H9 (cell line): ENCODE results near the gene CD48. TPM values are rescaled to one million over a fixed set of nuclear protein-coding genes. Genes with fewer than 3 reads are reported as not detected.

ENCODE experiments used
- DNase-seq: peaks from one replicate; pipeline ENCODE4 v3.0.0-alpha.2; 2017
- H2AFZ ChIP-seq: one replicate; pipeline ENCODE4 v1.6.1; 2013; ENCODE audit warnings: mild to moderate bottlenecking, low read length, control low read depth, moderate library complexity
- H2AK5ac ChIP-seq: 2 replicates; pipeline ENCODE4 v1.6.1; 2013; ENCODE audit warnings: low read length, control low read depth, mixed read lengths; ENCODE audit not compliant: insufficient read length
- H2BK120ac ChIP-seq: one replicate; pipeline ENCODE4 v1.6.1; 2013; ENCODE audit warnings: low read depth, mild to moderate bottlenecking, low read length, control low read depth, inconsistent platforms; ENCODE audit not compliant: poor library complexity, severe bottlenecking
- H2BK12ac ChIP-seq: 2 replicates; pipeline ENCODE4 v1.6.1; 2013; ENCODE audit warnings: low read length, control low read depth, mixed read lengths, low read depth; ENCODE audit not compliant: insufficient read length
- H2BK15ac ChIP-seq: 2 replicates; pipeline ENCODE4 v1.6.1; 2013; ENCODE audit warnings: low read depth, low read length, control low read depth
- H2BK20ac ChIP-seq: one replicate; pipeline ENCODE4 v1.6.1; 2013; ENCODE audit warnings: low read depth, mild to moderate bottlenecking, low read length, control low read depth, inconsistent platforms; ENCODE audit not compliant: poor library complexity, severe bottlenecking
- H2BK5ac ChIP-seq: 2 replicates; pipeline ENCODE4 v1.6.1; 2013; ENCODE audit warnings: low read length, control low read depth, mixed read lengths; ENCODE audit not compliant: insufficient read length
- H3K14ac ChIP-seq: 2 replicates; pipeline ENCODE4 v1.6.1; 2013; ENCODE audit warnings: low read length, control low read depth; ENCODE audit not compliant: insufficient read depth
- H3K18ac ChIP-seq: 2 replicates; pipeline ENCODE4 v1.6.1; 2013; ENCODE audit warnings: low read depth, mild to moderate bottlenecking, mixed read lengths, low read length, control low read depth; ENCODE audit not compliant: insufficient read length
- H3K23ac ChIP-seq: 2 replicates; pipeline ENCODE4 v1.6.1; 2013; ENCODE audit warnings: low read length, control low read depth, mixed read lengths, low read depth; ENCODE audit not compliant: insufficient read length
- H3K23me2 ChIP-seq: 2 replicates; pipeline ENCODE4 v1.6.1; 2013; ENCODE audit warnings: low read depth, mild to moderate bottlenecking, mixed read lengths, low read length, control low read depth; ENCODE audit not compliant: insufficient read length, poor library complexity, severe bottlenecking
- H3K27ac ChIP-seq: 2 replicates; pipeline ENCODE4 v1.5.1; 2013; ENCODE audit warnings: low read length, control low read depth, mixed read lengths, low read depth; ENCODE audit not compliant: insufficient read length
- H3K27me3 ChIP-seq: 2 replicates; pipeline ENCODE4 v1.6.1; 2013; ENCODE audit warnings: low read length, control low read depth, inconsistent platforms; ENCODE audit not compliant: insufficient read depth
- H3K4ac ChIP-seq: 2 replicates; pipeline ENCODE4 v1.6.1; 2013; ENCODE audit warnings: low read depth, mild to moderate bottlenecking, control low read depth, inconsistent platforms, low read length, moderate library complexity
- H3K4me1 ChIP-seq: 2 replicates; pipeline ENCODE4 v1.6.1; 2013; ENCODE audit warnings: low read length, control low read depth, inconsistent platforms; ENCODE audit not compliant: insufficient read depth
- H3K4me2 ChIP-seq: 2 replicates; pipeline ENCODE4 v1.6.1; 2013; ENCODE audit warnings: low read length, control low read depth, mixed read lengths; ENCODE audit not compliant: insufficient read length, insufficient read depth
- H3K56ac ChIP-seq: 2 replicates; pipeline ENCODE4 v1.6.1; 2013; ENCODE audit warnings: low read depth, mild to moderate bottlenecking, mixed read lengths, low read length, control low read depth; ENCODE audit not compliant: insufficient read length
- H3K79me1 ChIP-seq: 2 replicates; pipeline ENCODE4 v1.6.1; 2013; ENCODE audit warnings: low read depth, mild to moderate bottlenecking, moderate library complexity, low read length, control low read depth, inconsistent platforms; ENCODE audit not compliant: insufficient read depth, poor library complexity, severe bottlenecking
- H3K79me2 ChIP-seq: 2 replicates; pipeline ENCODE4 v1.6.1; 2013; ENCODE audit warnings: low read length, control low read depth, inconsistent platforms; ENCODE audit not compliant: insufficient read depth
- H3K9ac ChIP-seq: 2 replicates; pipeline ENCODE4 v1.6.1; 2013; ENCODE audit warnings: low read length, control low read depth, mixed read lengths; ENCODE audit not compliant: insufficient read length; ENCODE audit errors: extremely low read depth
- H3K9me3 ChIP-seq: one replicate; pipeline ENCODE4 v1.6.1; 2013; ENCODE audit warnings: low read depth, low read length, inconsistent platforms; ENCODE audit not compliant: control insufficient read depth
- H3T11ph ChIP-seq: one replicate; pipeline ENCODE4 v1.6.1; 2013; ENCODE audit warnings: mild to moderate bottlenecking, low read length, control low read depth, inconsistent platforms
- H4K20me1 ChIP-seq: one replicate; pipeline ENCODE4 v1.6.1; 2013; ENCODE audit not compliant: control insufficient read depth, insufficient read length, insufficient read depth
- H4K5ac ChIP-seq: 2 replicates; pipeline ENCODE4 v1.6.1; 2013; ENCODE audit warnings: low read depth, mild to moderate bottlenecking, mixed read lengths, low read length, control low read depth; ENCODE audit not compliant: insufficient read length
- H4K8ac ChIP-seq: replicated peaks from 2 replicates; pipeline ENCODE4 v1.6.1; 2013; ENCODE audit warnings: low read length, control low read depth, mixed read lengths, low read depth; ENCODE audit not compliant: insufficient read length
- H4K91ac ChIP-seq: 2 replicates; pipeline ENCODE4 v1.6.1; 2013; ENCODE audit warnings: low read depth, mild to moderate bottlenecking, moderate library complexity, mixed read lengths, low read length, control low read depth; ENCODE audit not compliant: insufficient read length
- H3K27ac Mint-ChIP-seq, 3 experiments: 2 replicates in 2 of 3; 3 replicates in 1 of 3; pipeline ENCODE4 v1.8.0; 2020 to 2021; ENCODE audit warnings: mixed read lengths in 3 of 3, mild to moderate bottlenecking in 1 of 3, moderate library complexity in 1 of 3
- H3K27me3 Mint-ChIP-seq: 2 replicates; pipeline ENCODE4 v1.8.0; 2021; ENCODE audit warnings: low read depth, mild to moderate bottlenecking, moderate library complexity, mixed read lengths
- H3K36me3 Mint-ChIP-seq, 3 experiments: 2 replicates in 2 of 3; 3 replicates in 1 of 3; pipeline ENCODE4 v1.8.0; 2020 to 2021; ENCODE audit warnings: low read depth in 3 of 3, mixed read lengths in 3 of 3; ENCODE audit not compliant: insufficient read depth in 1 of 3
- H3K4me1 Mint-ChIP-seq, 2 experiments: 2 replicates each; pipeline ENCODE4 v1.8.0; 2020; ENCODE audit warnings: mixed read lengths in 2 of 2
- H3K4me3 Mint-ChIP-seq, 2 experiments: 2 replicates in 1 of 2; 3 replicates in 1 of 2; pipeline ENCODE4 v1.8.0; 2020 to 2021; ENCODE audit warnings: mild to moderate bottlenecking in 2 of 2, mixed read lengths in 2 of 2, moderate library complexity in 1 of 2
- H3K9me3 Mint-ChIP-seq, 2 experiments: 2 replicates in 1 of 2; 3 replicates in 1 of 2; pipeline ENCODE4 v1.8.0; 2020; ENCODE audit warnings: mild to moderate bottlenecking in 2 of 2, mixed read lengths in 2 of 2, moderate library complexity in 1 of 2
- CTCF ChIP-seq: fragments of 200-600 bp; sonication (generic); conservative IDR thresholded peaks from 3 replicates; pipeline ENCODE4 v1.8.0; 2021; ENCODE audit warnings: antibody characterized with exemption, mild to moderate bottlenecking
- WGBS: extraction: QIAGEN DNeasy Blood & Tissue Kit; methylation state at CpG from one replicate; pipeline ENCODE4 v1.1.7; 2013; ENCODE audit warnings: missing lambda C conversion rate, low lambda C conversion rate, mixed read lengths; ENCODE audit not compliant: insufficient read length; ENCODE audit errors: extremely low coverage; 5-methylcytosine and 5-hydroxymethylcytosine counted together
- total RNA-seq: library from RNA; stranded (reverse); gene quantifications from 2 replicates; pipeline ENCODE4 v1.2.1, GENCODE V29; 2021

Gene CD48
- total RNA-seq, 1 experiment from 2014 or later, result not detected

- Histone ChIP-seq H3K18ac (no peak overlapping the region), H3K23me2 (no peaks in the 10 kb centered on the region), H3T11ph (no peak overlapping the region), H3K9ac (no peak overlapping the region), H3K14ac (no peak overlapping the region), H2AFZ (no peak overlapping the region), H4K8ac (no peak overlapping the region), H3K9me3 (no peaks in the 10 kb centered on the region), H4K91ac (no peak overlapping the region), H3K4me1 (peaks cover 2% of the 10 kb centered on the region; the same call in 1 of the 2 replicates), H2AK5ac (no peak overlapping the region), H3K79me2 (no peaks in the 10 kb centered on the region), H3K79me1 (no peaks in the 10 kb centered on the region), H2BK20ac (no peak overlapping the region), H3K4ac (no peak overlapping the region), H3K56ac (no peak overlapping the region), H2BK120ac (no peak overlapping the region), H4K20me1 (no peaks in the 10 kb centered on the region), H3K23ac (no peak overlapping the region), H2BK5ac (no peak overlapping the region), H2BK12ac (no peak overlapping the region), H2BK15ac (no peak overlapping the region), H3K27ac (no peak overlapping the region), H3K27me3 (no peaks in the 10 kb centered on the region), H4K5ac (no peak overlapping the region), H3K4me2 (no peak overlapping the region)
- peaks cover 17 to 34% of the 10 kb centered on the region in 2 experiments for H3K4me1 Mint-ChIP-seq
- H3K4me3 Mint-ChIP-seq, result no peak overlapping the region
- peaks cover 2 to 15% (median 4%) of the 10 kb centered on the region in 3 experiments; a peak in 5 of 7 replicates for H3K36me3 Mint-ChIP-seq
- no peak for DNase-seq
- no peak for TF ChIP-seq CTCF
- peak overlapping the region in 1 of 3 experiments; percentile 34; a peak in 2 of 7 replicates for H3K27ac Mint-ChIP-seq
- H3K9me3 Mint-ChIP-seq, result peaks cover 5 to 8% of the 10 kb centered on the region in 2 experiments; a peak in 4 of 5 replicates
- H3K27me3 Mint-ChIP-seq, result no peaks in the 10 kb centered on the region; the same call in 1 of the 2 replicates
- no CpG with 5 or more reads among the region's 2 CpGs for WGBS
Measured at GRCh38 chr1:160658814-160659193, 52.8 kb downstream of the CD48 start.
